GM12878 (cell line): ENCODE results near the gene TMEM97. TPM values are rescaled to one million over a fixed set of nuclear protein-coding genes. Genes with fewer than 3 reads are reported as not detected.
A peak's percentile ranks its signal among the peaks of the same experiment; 100 is the strongest.

Experiments used
- CBFB ChIP-seq: IDR thresholded peaks from 2 replicates; pipeline ENCODE4 v1.6.1; 2016; ENCODE audit warnings: antibody characterized with exemption, low read depth
- FOXM1 ChIP-seq: IDR thresholded peaks from 2 replicates; pipeline ENCODE4 v1.6.1; 2012; ENCODE audit warnings: low read depth, mild to moderate bottlenecking, inconsistent platforms, low read length, moderate library complexity
- KLF5 ChIP-seq: fragments of 450-650 bp; IDR thresholded peaks from 2 replicates; pipeline ENCODE4 v1.6.1; 2014; ENCODE audit warnings: mild to moderate bottlenecking; ENCODE audit not compliant: partially characterized antibody
- MTA2 ChIP-seq: fragments of 450-650 bp; IDR thresholded peaks from 2 replicates; pipeline ENCODE4 v1.6.1; 2016; ENCODE audit warnings: low read depth, mild to moderate bottlenecking, moderate library complexity
- MTA3 ChIP-seq: IDR thresholded peaks from 2 replicates; pipeline ENCODE4 v1.6.1; 2012; ENCODE audit warnings: low read length, inconsistent platforms, borderline replicate concordance
- NR2C1 ChIP-seq: fragments of 450-650 bp; IDR thresholded peaks from 2 replicates; pipeline ENCODE4 v1.6.1; 2017; ENCODE audit warnings: antibody characterized with exemption, mild to moderate bottlenecking, moderate library complexity
- NR2C2 ChIP-seq: IDR thresholded peaks from 2 replicates; pipeline ENCODE4 v1.6.1; 2011; ENCODE audit warnings: borderline replicate concordance, low read depth; ENCODE audit not compliant: control insufficient read depth, insufficient read length
- PML ChIP-seq: IDR thresholded peaks from 2 replicates; pipeline ENCODE4 v1.6.1; 2012; ENCODE audit warnings: low read length, inconsistent platforms
- RELA ChIP-seq: fragments of 450-650 bp; IDR thresholded peaks from 2 replicates; pipeline ENCODE4 v1.8.0; 2014; ENCODE audit warnings: borderline replicate concordance; ENCODE audit not compliant: partially characterized antibody
- SMAD5 ChIP-seq: IDR thresholded peaks from 2 replicates; pipeline ENCODE4 v1.6.1; 2016; ENCODE audit warnings: antibody characterized with exemption, low read depth
- SMARCA5 ChIP-seq: fragments of 450-650 bp; IDR thresholded peaks from 2 replicates; pipeline ENCODE4 v1.6.1; 2017; ENCODE audit warnings: mild to moderate bottlenecking
- SP1 ChIP-seq: IDR thresholded peaks from one replicate; pipeline ENCODE4 v1.6.1; 2011; ENCODE audit warnings: low read depth, low read length
- SPI1 ChIP-seq: IDR thresholded peaks from 2 replicates; pipeline ENCODE4 v1.6.1; 2011; ENCODE audit warnings: low read depth, mild to moderate bottlenecking, low read length, moderate library complexity, borderline replicate concordance; ENCODE audit not compliant: insufficient read depth
- STAT1 ChIP-seq: fragments of 450-650 bp; conservative IDR thresholded peaks from 2 replicates; pipeline ENCODE4 v1.6.1; 2014; ENCODE audit warnings: antibody characterized with exemption, mild to moderate bottlenecking
- STAT3 ChIP-seq: IDR thresholded peaks from 2 replicates; pipeline ENCODE4 v1.6.1; 2011; ENCODE audit warnings: low read depth, low read length, improper control_type of control experiment
- TBL1XR1 ChIP-seq: IDR thresholded peaks from 2 replicates; pipeline ENCODE4 v1.6.1; 2012; ENCODE audit warnings: low read depth, low read length, improper control_type of control experiment
- TCF3 ChIP-seq: IDR thresholded peaks from 2 replicates; pipeline ENCODE4 v1.6.1; 2012; ENCODE audit warnings: low read depth, mild to moderate bottlenecking, low read length, borderline replicate concordance; ENCODE audit not compliant: insufficient read depth
- ZSCAN29 ChIP-seq: fragments of 450-650 bp; IDR thresholded peaks from 2 replicates; pipeline ENCODE4 v1.6.1; 2017; ENCODE audit warnings: mild to moderate bottlenecking, moderate library complexity
- polyA plus RNA-seq, 11 experiments: library from polyadenylated mRNA; depleted of rRNA in 4 of 11; unstranded in 6 of 11; stranded (reverse) in 5 of 11; fragments of >200 nt; fragmentation: Nextera tagmentation in 4 of 11; fragmentation: Illumina TruSeq in 1 of 11; extraction: Ambion mirVana in 4 of 11; extraction: Trizol in 1 of 11; gene quantifications; 1 replicate in 1 of 11; 2 replicates in 10 of 11; pipeline versions ENCODE4 v1.2.1 to v1.2.3, GENCODE V29; 2011 to 2016; ENCODE audit warnings: inconsistent platforms in 2 of 11, missing spikeins in 2 of 11, low read depth in 1 of 11
- total RNA-seq, 4 experiments: library from RNA; depleted of rRNA in 3 of 4; stranded (reverse); fragments of >200 nt in 3 of 4; fragmentation: Illumina TruSeq in 1 of 4; extraction: Trizol in 1 of 4; gene quantifications; 2 replicates each; pipeline versions ENCODE4 v1.2.1 to v1.2.3, GENCODE V29; 2013 to 2021
- TF ChIP-seq, protein P1 (sequence below): fragments of 150-350 bp; IDR thresholded peaks from 2 replicates; pipeline ENCODE4 v1.6.1; 2016; ENCODE audit warnings: low read depth, low read length
- TF ChIP-seq, protein P2 (sequence below): fragments of 450-650 bp; formaldehyde crosslinking; IDR thresholded peaks from 2 replicates; pipeline ENCODE4 v1.5.0; 2022; ENCODE audit warnings: mild to moderate bottlenecking, missing genetic modification characterization
- TF ChIP-seq, protein P3 (sequence below): fragments of 450-650 bp; IDR thresholded peaks from 2 replicates; pipeline ENCODE4 v1.6.1; 2016; ENCODE audit warnings: mild to moderate bottlenecking
- TF ChIP-seq, protein P4 (sequence below): fragments of 450-650 bp; IDR thresholded peaks from 2 replicates; pipeline ENCODE4 v1.6.1; 2017; ENCODE audit warnings: borderline replicate concordance

The TMEM97 gene
- total and polyA plus RNA-seq, 10 of the 15 experiments (the other 5 are each of a cell fraction or from before 2014, with no cell fraction given), result 58.0 to 134 (median 86.0) TPM

- TF ChIP-seq SPI1 (peak; percentile 88), TBL1XR1 (no peak), MTA2 (peak; percentile 40; the same call in 1 of the 2 replicates), NR2C2 (no peak), RELA (no peak), STAT3 (no peak), TCF3 (no peak), SMAD5 (no peak), NR2C1 (no peak), KLF5 (no peak), MTA3 (no peak), PML (no peak), SMARCA5 (no peak), FOXM1 (no peak), ZSCAN29 (no peak), CBFB (no peak), SP1 (no peak), STAT1 (no peak)
- TF ChIP-seq, protein P1, sequence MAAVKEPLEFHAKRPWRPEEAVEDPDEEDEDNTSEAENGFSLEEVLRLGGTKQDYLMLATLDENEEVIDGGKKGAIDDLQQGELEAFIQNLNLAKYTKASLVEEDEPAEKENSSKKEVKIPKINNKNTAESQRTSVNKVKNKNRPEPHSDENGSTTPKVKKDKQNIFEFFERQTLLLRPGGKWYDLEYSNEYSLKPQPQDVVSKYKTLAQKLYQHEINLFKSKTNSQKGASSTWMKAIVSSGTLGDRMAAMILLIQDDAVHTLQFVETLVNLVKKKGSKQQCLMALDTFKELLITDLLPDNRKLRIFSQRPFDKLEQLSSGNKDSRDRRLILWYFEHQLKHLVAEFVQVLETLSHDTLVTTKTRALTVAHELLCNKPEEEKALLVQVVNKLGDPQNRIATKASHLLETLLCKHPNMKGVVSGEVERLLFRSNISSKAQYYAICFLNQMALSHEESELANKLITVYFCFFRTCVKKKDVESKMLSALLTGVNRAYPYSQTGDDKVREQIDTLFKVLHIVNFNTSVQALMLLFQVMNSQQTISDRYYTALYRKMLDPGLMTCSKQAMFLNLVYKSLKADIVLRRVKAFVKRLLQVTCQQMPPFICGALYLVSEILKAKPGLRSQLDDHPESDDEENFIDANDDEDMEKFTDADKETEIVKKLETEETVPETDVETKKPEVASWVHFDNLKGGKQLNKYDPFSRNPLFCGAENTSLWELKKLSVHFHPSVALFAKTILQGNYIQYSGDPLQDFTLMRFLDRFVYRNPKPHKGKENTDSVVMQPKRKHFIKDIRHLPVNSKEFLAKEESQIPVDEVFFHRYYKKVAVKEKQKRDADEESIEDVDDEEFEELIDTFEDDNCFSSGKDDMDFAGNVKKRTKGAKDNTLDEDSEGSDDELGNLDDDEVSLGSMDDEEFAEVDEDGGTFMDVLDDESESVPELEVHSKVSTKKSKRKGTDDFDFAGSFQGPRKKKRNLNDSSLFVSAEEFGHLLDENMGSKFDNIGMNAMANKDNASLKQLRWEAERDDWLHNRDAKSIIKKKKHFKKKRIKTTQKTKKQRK, result no peak
- TF ChIP-seq, protein P2, sequence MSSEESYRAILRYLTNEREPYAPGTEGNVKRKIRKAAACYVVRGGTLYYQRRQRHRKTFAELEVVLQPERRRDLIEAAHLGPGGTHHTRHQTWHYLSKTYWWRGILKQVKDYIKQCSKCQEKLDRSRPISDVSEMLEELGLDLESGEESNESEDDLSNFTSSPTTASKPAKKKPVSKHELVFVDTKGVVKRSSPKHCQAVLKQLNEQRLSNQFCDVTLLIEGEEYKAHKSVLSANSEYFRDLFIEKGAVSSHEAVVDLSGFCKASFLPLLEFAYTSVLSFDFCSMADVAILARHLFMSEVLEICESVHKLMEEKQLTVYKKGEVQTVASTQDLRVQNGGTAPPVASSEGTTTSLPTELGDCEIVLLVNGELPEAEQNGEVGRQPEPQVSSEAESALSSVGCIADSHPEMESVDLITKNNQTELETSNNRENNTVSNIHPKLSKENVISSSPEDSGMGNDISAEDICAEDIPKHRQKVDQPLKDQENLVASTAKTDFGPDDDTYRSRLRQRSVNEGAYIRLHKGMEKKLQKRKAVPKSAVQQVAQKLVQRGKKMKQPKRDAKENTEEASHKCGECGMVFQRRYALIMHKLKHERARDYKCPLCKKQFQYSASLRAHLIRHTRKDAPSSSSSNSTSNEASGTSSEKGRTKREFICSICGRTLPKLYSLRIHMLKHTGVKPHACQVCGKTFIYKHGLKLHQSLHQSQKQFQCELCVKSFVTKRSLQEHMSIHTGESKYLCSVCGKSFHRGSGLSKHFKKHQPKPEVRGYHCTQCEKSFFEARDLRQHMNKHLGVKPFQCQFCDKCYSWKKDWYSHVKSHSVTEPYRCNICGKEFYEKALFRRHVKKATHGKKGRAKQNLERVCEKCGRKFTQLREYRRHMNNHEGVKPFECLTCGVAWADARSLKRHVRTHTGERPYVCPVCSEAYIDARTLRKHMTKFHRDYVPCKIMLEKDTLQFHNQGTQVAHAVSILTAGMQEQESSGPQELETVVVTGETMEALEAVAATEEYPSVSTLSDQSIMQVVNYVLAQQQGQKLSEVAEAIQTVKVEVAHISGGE (CRISPR knock-in tag), result no peak
- TF ChIP-seq, protein P3, sequence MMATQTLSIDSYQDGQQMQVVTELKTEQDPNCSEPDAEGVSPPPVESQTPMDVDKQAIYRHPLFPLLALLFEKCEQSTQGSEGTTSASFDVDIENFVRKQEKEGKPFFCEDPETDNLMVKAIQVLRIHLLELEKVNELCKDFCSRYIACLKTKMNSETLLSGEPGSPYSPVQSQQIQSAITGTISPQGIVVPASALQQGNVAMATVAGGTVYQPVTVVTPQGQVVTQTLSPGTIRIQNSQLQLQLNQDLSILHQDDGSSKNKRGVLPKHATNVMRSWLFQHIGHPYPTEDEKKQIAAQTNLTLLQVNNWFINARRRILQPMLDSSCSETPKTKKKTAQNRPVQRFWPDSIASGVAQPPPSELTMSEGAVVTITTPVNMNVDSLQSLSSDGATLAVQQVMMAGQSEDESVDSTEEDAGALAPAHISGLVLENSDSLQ, result peak; percentile 57; the same call in 1 of the 2 replicates
- TF ChIP-seq, protein P4, sequence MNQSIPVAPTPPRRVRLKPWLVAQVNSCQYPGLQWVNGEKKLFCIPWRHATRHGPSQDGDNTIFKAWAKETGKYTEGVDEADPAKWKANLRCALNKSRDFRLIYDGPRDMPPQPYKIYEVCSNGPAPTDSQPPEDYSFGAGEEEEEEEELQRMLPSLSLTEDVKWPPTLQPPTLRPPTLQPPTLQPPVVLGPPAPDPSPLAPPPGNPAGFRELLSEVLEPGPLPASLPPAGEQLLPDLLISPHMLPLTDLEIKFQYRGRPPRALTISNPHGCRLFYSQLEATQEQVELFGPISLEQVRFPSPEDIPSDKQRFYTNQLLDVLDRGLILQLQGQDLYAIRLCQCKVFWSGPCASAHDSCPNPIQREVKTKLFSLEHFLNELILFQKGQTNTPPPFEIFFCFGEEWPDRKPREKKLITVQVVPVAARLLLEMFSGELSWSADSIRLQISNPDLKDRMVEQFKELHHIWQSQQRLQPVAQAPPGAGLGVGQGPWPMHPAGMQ, result no peak
Measured at GRCh38 chr17:28327031-28327607, 8.1 kb downstream of the TMEM97 start (continued).
